EH (cell line): Measurements from ENCODE around the gene NTF4.
A peak's percentile ranks its signal among the peaks of the same experiment; 100 is the strongest.

Experiments
- DNase-seq: peaks from one replicate; pipeline ENCODE4 v3.0.0-alpha.2; 2015; ENCODE audit warnings: low read depth

The NTF4 gene

GRCh38 chr19:49064768-49065611 is at the start of gene NTF4:
TSS of gene NTF4 (minus strand) at chr19:49064818. CDS start at chr19:49061997, 2,821 bp downstream.
- peak; percentile 32 for DNase-seq

- peak; percentile 76 for DNase-seq
Measured at GRCh38 chr19:49113762-49114629, 49.4 kb upstream of the NTF4 start, which contains the start of gene LIN7B. TSS of gene LIN7B (plus strand) at chr19:49114370. CDS start at chr19:49114405, 35 bp downstream.

GRCh38 chr19:49111218-49111998 is 46.8 kb upstream of the NTF4 start:
- no peak for DNase-seq

GRCh38 chr19:49110567-49110966 is 45.9 kb upstream of the NTF4 start:
- DNase-seq, result peak; percentile 65

GRCh38 chr19:49109569-49110233 is 45.1 kb upstream of the NTF4 start:
- DNase-seq, result no peak

- DNase-seq, result no peak
Measured at GRCh38 chr19:49109051-49109450, 44.4 kb upstream of the NTF4 start.

- no peak for DNase-seq
Measured at GRCh38 chr19:49107625-49108459, 43.2 kb upstream of the NTF4 start.

GRCh38 chr19:49106648-49107135 is 42.1 kb upstream of the NTF4 start:
- DNase-seq, result peak; percentile 58

- DNase-seq, result no peak
Measured at GRCh38 chr19:49104229-49104864, 39.7 kb upstream of the NTF4 start.

GRCh38 chr19:49103331-49104085 is 38.9 kb upstream of the NTF4 start:
- no peak for DNase-seq

- no peak for DNase-seq
Measured at GRCh38 chr19:49102303-49102702, 37.7 kb upstream of the NTF4 start.

GRCh38 chr19:49101160-49101559 is 36.5 kb upstream of the NTF4 start:
- DNase-seq, result no peak

GRCh38 chr19:49098795-49099194 is 34.2 kb upstream of the NTF4 start:
- no peak for DNase-seq

GRCh38 chr19:49097453-49098288 is 33.1 kb upstream of the NTF4 start:
- DNase-seq, result peak; percentile 83

GRCh38 chr19:49094505-49095482 is 30.2 kb upstream of the NTF4 start:
- DNase-seq, result no peak

- DNase-seq, result no peak
Measured at GRCh38 chr19:49092686-49093085, 28.1 kb upstream of the NTF4 start.
